Uterus (tissue), 2 donors: ENCODE measurements around the gene CDKAL1.

Experiments used
- POLR2A ChIP-seq, 2 donors: fragments of 450-650 bp; IDR thresholded peaks; one replicate each; pipeline ENCODE4 v1.6.1; 2016; ENCODE audit warnings: antibody characterized with exemption in 2 of 2, mild to moderate bottlenecking in 1 of 2, moderate library complexity in 1 of 2
- TF ChIP-seq, protein P1 (sequence below), 4 experiments: fragments of 200-600 bp in 2 of 4; fragments of 450-650 bp in 2 of 4; sonication (generic) in 2 of 4; IDR thresholded peaks; one replicate each; pipeline ENCODE4 v1.5.1; 2016 to 2019; ENCODE audit warnings: antibody characterized with exemption in 4 of 4, mild to moderate bottlenecking in 2 of 4, moderate library complexity in 1 of 4

DNA sequence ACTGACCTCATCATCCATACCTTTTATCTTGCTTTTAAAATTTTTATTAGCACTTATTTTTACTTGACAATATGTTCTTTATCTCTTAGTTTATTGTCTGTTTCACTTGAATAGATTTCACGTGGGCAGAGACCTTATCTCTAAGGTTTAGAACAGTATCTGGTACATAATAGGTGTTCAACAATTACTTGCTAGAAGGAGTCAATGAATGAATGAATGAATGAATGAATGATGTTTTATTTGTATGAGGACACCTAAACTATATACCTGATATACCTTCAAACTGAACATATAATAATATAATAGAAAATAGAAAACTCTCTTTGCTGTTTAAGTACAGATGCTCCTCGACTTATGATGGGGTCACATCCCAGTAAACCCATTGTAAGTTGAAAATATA is 412.6 kb downstream of the CDKAL1 start:
- TF ChIP-seq, protein P1, sequence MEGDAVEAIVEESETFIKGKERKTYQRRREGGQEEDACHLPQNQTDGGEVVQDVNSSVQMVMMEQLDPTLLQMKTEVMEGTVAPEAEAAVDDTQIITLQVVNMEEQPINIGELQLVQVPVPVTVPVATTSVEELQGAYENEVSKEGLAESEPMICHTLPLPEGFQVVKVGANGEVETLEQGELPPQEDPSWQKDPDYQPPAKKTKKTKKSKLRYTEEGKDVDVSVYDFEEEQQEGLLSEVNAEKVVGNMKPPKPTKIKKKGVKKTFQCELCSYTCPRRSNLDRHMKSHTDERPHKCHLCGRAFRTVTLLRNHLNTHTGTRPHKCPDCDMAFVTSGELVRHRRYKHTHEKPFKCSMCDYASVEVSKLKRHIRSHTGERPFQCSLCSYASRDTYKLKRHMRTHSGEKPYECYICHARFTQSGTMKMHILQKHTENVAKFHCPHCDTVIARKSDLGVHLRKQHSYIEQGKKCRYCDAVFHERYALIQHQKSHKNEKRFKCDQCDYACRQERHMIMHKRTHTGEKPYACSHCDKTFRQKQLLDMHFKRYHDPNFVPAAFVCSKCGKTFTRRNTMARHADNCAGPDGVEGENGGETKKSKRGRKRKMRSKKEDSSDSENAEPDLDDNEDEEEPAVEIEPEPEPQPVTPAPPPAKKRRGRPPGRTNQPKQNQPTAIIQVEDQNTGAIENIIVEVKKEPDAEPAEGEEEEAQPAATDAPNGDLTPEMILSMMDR (IDR thresholded peaks at IDR 0.05) = no peak
- no peak for TF ChIP-seq POLR2A (IDR thresholded peaks at IDR 0.05)
